Mucosa of gallbladder (tissue), 1 donor: ENCODE results near the gene FADS6. TPM values are rescaled to one million over a fixed set of nuclear protein-coding genes. Genes with fewer than 3 reads are reported as not detected.

Experiments used
- DNase-seq: peaks from one replicate; pipeline ENCODE4 v3.0.0-alpha.2; 2020; ENCODE audit warnings: low spot score
- total RNA-seq: library from RNA; stranded (reverse); gene quantifications from one replicate; pipeline ENCODE4 v1.2.1, GENCODE V29; 2021
- donor health status: DM: no; HTN: no; CAD: no.

The FADS6 gene
- total RNA-seq, 1 donor from 2014 or later: 0.12 TPM

- no peak for DNase-seq
These were observed 38.1 kb downstream of the FADS6 start for GRCh38 chr17:74855323-74855722.

GRCh38 chr17:74854792-74855191 is 38.6 kb downstream of the FADS6 start:
- DNase-seq: no peak

- no peak for DNase-seq
These were observed 39.8 kb downstream of the FADS6 start for GRCh38 chr17:74853669-74854068.

- no peak for DNase-seq
These were observed 40.4 kb downstream of the FADS6 start for GRCh38 chr17:74853048-74853397.

- no peak for DNase-seq
These were observed 41.0 kb downstream of the FADS6 start for GRCh38 chr17:74852237-74853047.

GRCh38 chr17:74851612-74852236 is 41.7 kb downstream of the FADS6 start:
- no peak for DNase-seq

- no peak for DNase-seq
These were observed 42.5 kb downstream of the FADS6 start for GRCh38 chr17:74850914-74851313.

- no peak for DNase-seq
These were observed 43.1 kb downstream of the FADS6 start for GRCh38 chr17:74850310-74850709.

GRCh38 chr17:74848656-74849399 is 44.6 kb downstream of the FADS6 start:
- DNase-seq: no peak

- no peak for DNase-seq
These were observed 46.8 kb downstream of the FADS6 start for GRCh38 chr17:74846621-74847020.

- DNase-seq: no peak
These were observed 50.1 kb downstream of the FADS6 start for GRCh38 chr17:74843352-74843627.

GRCh38 chr17:74842599-74843351 is 50.7 kb downstream of the FADS6 start:
- peak; percentile 54 for DNase-seq

GRCh38 chr17:74842146-74842598 is 51.3 kb downstream of the FADS6 start:
- no peak for DNase-seq

- peak; percentile 46 for DNase-seq
These were observed 52.3 kb downstream of the FADS6 start for GRCh38 chr17:74840989-74841666.

- DNase-seq: no peak
These were observed 53.2 kb downstream of the FADS6 start for GRCh38 chr17:74839990-74840852.

- DNase-seq: no peak
These were observed 55.2 kb downstream of the FADS6 start for GRCh38 chr17:74838274-74838673.

GRCh38 chr17:74836691-74837467 is 56.6 kb downstream of the FADS6 start:
- no peak for DNase-seq

- no peak for DNase-seq
These were observed 57.2 kb downstream of the FADS6 start for GRCh38 chr17:74836191-74836590.

GRCh38 chr17:74833501-74834377 is 59.7 kb downstream of the FADS6 start:
- DNase-seq: peak; percentile 17
